Measurements from ENCODE around the gene PLXNA4. TPM values are rescaled to one million over a fixed set of nuclear protein-coding genes. Genes with fewer than 3 reads are reported as not detected.

Gene PLXNA4
- total RNA-seq, 1 donor from 2014 or later = 16.2 TPM

DNA sequence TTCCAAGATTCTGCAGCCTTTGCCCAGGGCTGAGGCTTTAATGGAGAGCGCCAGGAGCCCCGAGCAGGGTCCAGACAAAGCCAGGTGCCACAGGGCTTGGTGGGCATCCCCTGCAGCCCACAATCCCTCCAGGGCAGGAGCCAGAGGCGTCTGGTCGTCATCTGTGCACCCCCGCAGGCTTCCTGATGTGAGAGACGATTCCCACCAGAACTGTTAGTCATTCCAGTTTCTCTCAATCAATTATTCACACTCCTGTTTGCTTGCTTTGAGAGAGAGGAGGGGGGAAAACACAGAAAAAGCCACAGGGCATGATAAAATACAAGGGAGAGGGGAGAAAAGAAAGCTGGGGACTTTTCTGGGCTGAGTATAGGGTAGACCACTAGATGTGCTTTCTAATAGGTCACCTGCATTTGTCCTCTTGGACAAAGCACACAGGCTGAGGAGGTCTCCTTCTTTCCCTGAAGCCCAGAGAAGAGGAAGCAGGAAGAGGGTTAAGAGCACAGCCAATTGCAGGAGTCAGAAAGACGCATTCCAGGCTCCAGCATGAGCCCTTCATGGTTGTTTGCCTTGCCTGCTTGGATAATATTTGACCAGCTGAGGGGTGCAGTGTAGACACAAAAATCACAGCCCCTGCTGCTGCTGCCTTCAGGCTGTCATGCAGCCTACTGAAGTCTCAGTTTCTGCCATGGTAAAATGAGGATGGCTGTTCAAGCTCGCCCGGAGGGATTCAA, 194.4 kb downstream of the PLXNA4 start:
- Mint-ChIP-seq H3K27ac (ENCODE audit: unreplicated experiment) (peak overlapping the region; percentile 14), H3K36me3 (ENCODE audit: unreplicated experiment) (no peaks in the 10 kb centered on the region), H3K4me3 (ENCODE audit: unreplicated experiment) (no peak overlapping the region), H3K4me1 (ENCODE audit: low read depth, unreplicated experiment) (peaks cover 44% of the 10 kb centered on the region), H3K27me3 (ENCODE audit: unreplicated experiment) (peaks cover 6% of the 10 kb centered on the region), H3K9me3 (ENCODE audit: unreplicated experiment) (peaks cover 8% of the 10 kb centered on the region)
- DNase-seq = no peak
- TF ChIP-seq, protein P1, sequence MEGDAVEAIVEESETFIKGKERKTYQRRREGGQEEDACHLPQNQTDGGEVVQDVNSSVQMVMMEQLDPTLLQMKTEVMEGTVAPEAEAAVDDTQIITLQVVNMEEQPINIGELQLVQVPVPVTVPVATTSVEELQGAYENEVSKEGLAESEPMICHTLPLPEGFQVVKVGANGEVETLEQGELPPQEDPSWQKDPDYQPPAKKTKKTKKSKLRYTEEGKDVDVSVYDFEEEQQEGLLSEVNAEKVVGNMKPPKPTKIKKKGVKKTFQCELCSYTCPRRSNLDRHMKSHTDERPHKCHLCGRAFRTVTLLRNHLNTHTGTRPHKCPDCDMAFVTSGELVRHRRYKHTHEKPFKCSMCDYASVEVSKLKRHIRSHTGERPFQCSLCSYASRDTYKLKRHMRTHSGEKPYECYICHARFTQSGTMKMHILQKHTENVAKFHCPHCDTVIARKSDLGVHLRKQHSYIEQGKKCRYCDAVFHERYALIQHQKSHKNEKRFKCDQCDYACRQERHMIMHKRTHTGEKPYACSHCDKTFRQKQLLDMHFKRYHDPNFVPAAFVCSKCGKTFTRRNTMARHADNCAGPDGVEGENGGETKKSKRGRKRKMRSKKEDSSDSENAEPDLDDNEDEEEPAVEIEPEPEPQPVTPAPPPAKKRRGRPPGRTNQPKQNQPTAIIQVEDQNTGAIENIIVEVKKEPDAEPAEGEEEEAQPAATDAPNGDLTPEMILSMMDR (IDR thresholded peaks at IDR 0.05; ENCODE audit: partially characterized antibody, unreplicated experiment) = no peak

DNA sequence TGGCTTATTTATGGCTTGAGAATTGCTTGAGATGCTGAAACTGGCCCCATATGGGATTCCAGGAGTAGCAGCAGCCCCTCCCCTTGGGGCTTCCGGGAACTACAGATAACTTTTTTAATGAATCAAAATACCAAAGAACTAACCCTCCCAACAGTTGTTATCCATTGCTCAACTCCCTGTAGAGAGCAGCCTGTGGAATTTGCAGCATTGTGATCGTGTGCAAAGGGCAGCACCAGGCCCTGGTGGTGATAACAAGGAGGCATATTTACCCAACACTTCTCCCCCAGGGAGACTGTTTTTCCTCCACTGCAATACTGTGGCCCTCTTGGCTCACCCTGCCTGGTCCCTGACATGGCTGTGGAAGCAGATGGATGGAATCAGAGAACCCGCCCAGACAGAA, 196.2 kb downstream of the PLXNA4 start:
- TF ChIP-seq, protein P1 (IDR thresholded peaks at IDR 0.05; ENCODE audit: partially characterized antibody, unreplicated experiment) = no peak
- Mint-ChIP-seq H3K4me3 (ENCODE audit: unreplicated experiment) (no peak overlapping the region), H3K27ac (ENCODE audit: unreplicated experiment) (no peak overlapping the region), H3K36me3 (ENCODE audit: unreplicated experiment) (peaks cover 5% of the 10 kb centered on the region), H3K9me3 (ENCODE audit: unreplicated experiment) (peaks cover 5% of the 10 kb centered on the region), H3K27me3 (ENCODE audit: unreplicated experiment) (peaks cover 4% of the 10 kb centered on the region), H3K4me1 (ENCODE audit: low read depth, unreplicated experiment) (peaks cover 28% of the 10 kb centered on the region)
- DNase-seq = no peak

DNA sequence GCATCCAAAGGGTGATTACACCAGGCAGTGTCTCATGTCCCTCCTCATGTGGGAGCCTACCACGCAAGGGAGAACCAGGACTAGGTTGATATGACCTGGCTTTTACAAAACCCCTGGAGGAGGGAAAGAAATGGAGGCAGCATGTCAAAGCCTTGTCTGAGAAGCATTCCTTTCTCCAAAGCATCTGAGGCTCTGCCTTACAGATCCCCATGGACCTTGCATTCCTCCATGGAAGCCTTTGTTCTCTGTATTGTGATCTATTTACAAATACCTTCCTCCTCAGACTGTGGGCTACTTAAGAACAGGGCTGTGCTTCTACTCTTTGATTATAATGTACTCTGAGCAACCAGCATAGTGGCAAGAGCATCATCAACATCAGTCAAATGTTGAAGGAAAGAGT, 197.0 kb downstream of the PLXNA4 start:
- Mint-ChIP-seq H3K4me1 (ENCODE audit: low read depth, unreplicated experiment) (peaks cover 21% of the 10 kb centered on the region), H3K4me3 (ENCODE audit: unreplicated experiment) (no peak overlapping the region), H3K9me3 (ENCODE audit: unreplicated experiment) (peaks cover 3% of the 10 kb centered on the region), H3K27me3 (ENCODE audit: unreplicated experiment) (peaks cover 4% of the 10 kb centered on the region), H3K27ac (ENCODE audit: unreplicated experiment) (no peak overlapping the region), H3K36me3 (ENCODE audit: unreplicated experiment) (peaks cover 5% of the 10 kb centered on the region)
- TF ChIP-seq, protein P1 (IDR thresholded peaks at IDR 0.05; ENCODE audit: partially characterized antibody, unreplicated experiment) = no peak
- no peak for DNase-seq

DNA sequence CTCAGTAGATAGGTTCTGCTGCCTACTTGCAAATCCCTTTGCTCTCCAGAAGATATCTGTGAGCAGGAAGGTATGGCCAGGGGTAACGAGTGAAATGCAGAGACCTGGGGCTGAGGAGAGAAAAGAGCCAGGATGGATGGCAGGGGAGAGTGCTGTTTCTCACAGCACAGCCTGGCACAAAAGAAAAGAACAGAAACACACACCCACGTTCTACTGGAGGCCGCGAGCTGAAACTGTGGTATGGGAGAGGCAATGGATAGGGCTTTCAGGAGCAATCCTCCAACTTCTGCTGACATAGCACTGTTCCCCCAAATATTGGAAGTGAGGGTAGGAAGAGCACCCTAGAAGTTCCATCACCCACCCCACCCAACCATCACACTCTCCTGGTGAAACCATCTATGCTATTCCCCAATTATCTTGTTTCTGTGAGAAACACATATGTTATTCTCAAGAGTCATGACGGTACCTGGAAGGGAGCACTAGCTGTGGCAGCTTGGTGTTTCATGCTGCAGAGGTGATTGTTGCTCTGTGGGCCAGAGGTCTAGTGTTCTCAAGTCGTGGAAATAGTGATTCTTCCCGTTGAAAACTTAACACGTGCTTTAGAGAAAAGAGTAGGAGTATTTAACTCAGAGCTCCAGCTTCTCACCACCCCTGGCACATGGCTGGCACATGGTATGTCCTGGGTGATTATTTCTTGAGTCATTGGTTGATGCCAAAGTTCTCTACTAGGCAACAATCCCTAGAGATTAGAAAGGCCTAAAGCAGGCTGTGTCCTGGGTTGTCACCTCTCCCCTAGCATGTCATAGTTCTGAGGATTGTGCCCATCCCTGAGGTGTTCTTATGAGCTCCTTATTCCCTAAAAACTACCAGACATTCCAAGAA, 198.3 kb downstream of the PLXNA4 start:
- H3K27ac Mint-ChIP-seq (ENCODE audit: unreplicated experiment) = no peak overlapping the region
- H3K4me1 Mint-ChIP-seq (ENCODE audit: low read depth, unreplicated experiment) = peaks cover 13% of the 10 kb centered on the region
- peaks cover 3% of the 10 kb centered on the region for H3K9me3 Mint-ChIP-seq (ENCODE audit: unreplicated experiment)
- H3K4me3 Mint-ChIP-seq (ENCODE audit: unreplicated experiment) = no peak overlapping the region
- TF ChIP-seq, protein P1 (IDR thresholded peaks at IDR 0.05; ENCODE audit: partially characterized antibody, unreplicated experiment) = no peak
- peaks cover 4% of the 10 kb centered on the region for H3K27me3 Mint-ChIP-seq (ENCODE audit: unreplicated experiment)
- no peak for DNase-seq
- H3K36me3 Mint-ChIP-seq (ENCODE audit: unreplicated experiment) = peaks cover 5% of the 10 kb centered on the region

DNA sequence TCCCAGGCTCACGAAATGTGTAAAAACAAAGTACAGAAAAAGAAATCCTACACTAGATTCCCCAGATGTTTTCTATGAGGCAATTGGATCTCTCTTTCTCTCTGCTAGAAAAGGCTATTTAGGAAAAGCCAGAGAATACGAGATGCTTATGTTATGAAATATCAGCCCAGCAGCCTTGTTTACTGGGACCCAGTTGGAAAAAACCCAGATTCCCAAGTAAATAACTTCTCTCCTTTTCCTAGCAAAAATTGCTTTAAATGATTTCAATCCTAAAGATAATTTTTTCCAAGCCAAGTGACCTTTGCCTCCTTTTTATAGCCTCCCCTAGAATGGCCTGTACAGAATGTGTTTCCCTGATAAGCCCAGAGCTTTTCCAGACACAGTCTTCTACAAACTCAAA, 199.3 kb downstream of the PLXNA4 start:
- no peak for DNase-seq
- TF ChIP-seq, protein P1 (IDR thresholded peaks at IDR 0.05; ENCODE audit: partially characterized antibody, unreplicated experiment) = no peak
- peaks cover 3% of the 10 kb centered on the region for H3K9me3 Mint-ChIP-seq (ENCODE audit: unreplicated experiment)
- no peak overlapping the region for H3K4me3 Mint-ChIP-seq (ENCODE audit: unreplicated experiment)
- peaks cover 4% of the 10 kb centered on the region for H3K27me3 Mint-ChIP-seq (ENCODE audit: unreplicated experiment)
- peaks cover 5% of the 10 kb centered on the region for H3K36me3 Mint-ChIP-seq (ENCODE audit: unreplicated experiment)
- H3K4me1 Mint-ChIP-seq (ENCODE audit: low read depth, unreplicated experiment) = peaks cover 7% of the 10 kb centered on the region
- no peak overlapping the region for H3K27ac Mint-ChIP-seq (ENCODE audit: unreplicated experiment)
